GM20431 (cell line): ENCODE measurements around the gene ZBTB20.

ENCODE experiments used
- in situ Hi-C: fragments of 300-500 bp; cut with MseI, MboI; formaldehyde crosslinking; loops from one replicate; pipeline ENCODE4 v1.15.0; 2020; ENCODE audit warnings: low sequenced_read_pairs; ENCODE audit not compliant: unreplicated experiment

ZBTB20 gene

DNA sequence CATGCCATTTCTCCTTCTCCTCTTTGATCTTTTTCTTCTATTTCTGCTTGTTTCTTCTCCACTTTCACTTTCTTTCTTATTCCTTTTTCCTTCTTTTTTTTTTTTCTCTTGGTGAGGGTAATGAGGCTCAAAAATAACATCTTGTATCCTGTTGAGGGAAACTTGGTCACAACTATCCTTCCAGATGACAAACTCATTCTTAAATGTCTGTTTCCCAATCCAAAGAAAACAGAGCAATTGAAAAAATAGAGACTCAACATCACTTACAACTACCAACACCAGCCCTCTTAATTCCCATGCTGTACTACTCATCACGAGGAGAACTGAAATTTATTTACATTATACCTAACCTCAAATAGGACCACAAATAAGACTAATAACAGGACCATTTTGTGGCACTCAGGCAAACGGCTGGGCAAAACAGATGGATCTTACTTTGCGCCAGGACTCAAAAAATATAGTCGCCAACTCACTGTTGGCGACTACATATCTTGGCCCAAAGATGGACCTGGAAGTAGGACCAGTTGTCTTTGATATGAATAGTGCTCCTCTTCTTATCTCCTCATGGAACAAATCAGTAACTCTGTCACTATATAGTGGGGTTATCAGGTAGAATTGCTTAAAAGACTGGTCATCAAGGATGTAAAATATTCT lies 343.9 kb downstream of the ZBTB20 start:
- in situ Hi-C loops: no loop called here

DNA sequence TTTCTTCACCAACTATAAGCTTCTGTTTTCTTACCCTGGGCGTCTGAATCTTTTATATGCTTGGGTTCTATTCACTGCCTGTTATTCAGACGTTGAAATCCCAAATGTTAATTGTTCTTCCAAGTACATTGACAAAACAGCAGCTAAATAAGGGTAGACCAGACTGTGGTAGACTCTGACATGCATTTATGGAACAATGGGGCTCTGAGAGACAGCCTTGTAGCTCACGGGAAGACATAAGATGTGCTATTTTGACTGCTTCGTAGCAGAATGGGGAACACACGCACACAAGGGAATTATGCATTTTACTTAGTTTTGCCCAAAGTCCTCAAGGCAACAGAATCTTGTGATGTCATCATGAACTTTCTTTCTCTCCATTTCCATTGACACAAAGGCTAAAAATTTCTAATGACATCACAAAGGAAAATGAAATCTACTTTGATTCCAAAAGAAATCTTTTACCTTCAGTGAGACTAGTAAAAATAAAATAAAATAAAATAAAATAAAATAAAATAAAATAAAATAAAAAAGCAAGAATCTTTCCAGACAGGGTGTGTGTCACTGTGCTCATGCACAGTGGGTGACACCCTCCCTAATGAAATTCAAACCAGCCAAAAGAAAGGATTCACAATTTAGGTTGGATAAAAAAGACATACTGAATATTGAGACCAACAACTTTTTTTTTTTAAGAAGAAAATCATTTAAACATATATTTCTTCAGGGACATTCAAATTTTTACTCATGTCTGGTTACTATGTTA lies 346.6 kb downstream of the ZBTB20 start:
- in situ Hi-C loops: no loop called here

DNA sequence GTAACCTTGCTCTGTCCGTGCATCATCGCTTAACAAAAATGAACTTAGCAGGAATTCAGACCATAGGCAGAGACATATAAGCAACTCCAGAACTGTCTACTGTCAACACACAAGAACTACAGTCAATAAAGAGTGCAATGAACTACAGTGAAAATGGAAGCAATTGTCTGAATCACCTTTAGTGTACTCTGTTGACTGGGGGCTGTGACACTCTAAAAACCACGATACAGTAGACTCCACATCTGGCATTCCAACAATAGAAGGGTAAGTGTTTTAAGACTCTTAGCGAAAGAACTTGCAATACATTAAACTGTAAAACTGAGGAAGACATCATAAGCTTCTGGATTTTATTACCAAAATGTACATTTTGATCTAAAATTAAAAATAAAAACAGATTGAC lies 347.3 kb downstream of the ZBTB20 start:
- in situ Hi-C loops: no loop called here

DNA sequence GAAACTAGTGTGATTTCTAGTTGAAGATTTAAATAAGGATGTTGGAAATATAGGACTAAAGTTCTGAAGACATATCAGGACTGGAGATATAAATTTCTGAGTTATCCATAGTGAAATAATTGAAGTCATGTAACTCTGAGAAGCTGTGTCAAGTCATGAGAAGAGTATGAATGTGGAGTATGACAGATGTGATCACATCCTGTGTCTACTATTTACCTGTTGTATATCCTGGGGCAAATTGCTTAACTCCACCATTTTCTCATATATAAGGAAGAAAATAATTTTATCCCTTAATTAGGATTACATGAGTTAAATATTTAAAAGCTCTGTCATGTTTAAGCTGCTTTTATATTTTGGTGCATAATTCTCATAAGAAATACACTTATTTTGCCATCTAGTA lies 350.3 kb downstream of the ZBTB20 start:
- in situ Hi-C loops: no loop called here

DNA sequence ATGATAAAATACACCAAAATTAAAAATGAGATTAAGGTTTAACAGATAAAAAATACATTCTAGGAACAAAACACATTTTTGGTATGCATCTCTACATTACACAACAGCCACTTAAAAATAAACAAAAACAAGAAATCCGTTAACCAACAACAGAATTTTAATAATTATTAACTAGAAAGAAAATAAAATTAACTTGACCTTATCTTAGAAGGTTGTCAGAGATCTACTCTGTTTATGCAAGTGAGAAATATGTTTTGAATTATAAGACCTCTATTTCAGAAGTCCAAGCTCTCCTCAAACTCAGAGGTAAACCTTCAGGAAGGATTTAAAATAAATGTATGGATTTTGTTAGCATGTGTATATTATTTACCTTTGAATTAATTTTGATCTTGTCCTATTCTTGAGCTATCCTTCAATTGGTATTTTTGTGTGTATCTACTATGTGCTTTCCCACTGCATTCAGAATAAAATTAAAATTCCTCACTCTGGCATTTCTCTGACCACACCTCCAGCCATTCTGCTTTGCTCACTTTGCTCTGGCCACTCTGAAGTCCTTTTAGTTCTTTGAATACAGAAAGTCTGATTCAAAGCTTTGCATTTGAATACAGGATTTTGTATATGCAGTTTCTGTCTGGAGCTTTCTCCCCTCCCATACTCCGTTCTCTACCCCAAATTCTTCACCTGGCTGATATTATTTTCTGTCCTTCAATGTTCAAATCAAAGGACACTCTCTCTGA lies 352.0 kb downstream of the ZBTB20 start:
- in situ Hi-C loops: no loop called here

DNA sequence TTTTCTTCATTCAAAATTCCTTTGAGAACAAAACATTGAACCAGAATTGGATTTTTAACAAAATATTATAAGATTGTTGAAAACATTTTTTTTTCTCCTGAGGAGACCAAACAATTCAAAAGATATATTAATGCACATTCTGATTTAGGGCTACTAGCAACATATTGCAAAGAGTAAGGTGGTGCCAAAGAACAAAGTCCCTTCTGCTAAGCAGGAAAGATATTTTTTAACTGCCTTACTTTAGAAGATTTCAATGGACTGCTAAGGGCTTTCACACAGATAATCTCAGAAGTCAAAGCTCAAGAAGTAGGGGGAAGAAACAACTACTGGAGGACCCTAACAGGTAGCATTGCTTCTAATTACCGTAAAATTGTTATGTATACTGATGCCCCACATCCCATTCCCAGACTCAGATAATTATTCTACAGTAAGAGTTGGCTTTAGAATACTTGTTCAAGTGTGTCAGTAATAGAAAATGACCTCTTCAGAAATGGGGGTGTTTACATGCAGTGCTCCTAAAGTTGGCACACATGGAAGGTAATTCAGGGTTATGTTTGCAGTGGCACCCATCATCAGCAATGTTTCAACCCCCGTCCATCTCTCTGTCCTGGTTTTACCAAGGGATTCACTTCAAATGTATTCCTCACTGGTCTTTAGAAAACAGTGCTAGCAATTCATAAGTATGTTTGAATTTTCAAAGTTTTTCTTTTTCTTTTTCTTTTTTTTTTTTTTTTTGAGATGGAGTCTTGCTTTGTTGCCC lies 354.7 kb downstream of the ZBTB20 start:
- in situ Hi-C loops: no loop called here

DNA sequence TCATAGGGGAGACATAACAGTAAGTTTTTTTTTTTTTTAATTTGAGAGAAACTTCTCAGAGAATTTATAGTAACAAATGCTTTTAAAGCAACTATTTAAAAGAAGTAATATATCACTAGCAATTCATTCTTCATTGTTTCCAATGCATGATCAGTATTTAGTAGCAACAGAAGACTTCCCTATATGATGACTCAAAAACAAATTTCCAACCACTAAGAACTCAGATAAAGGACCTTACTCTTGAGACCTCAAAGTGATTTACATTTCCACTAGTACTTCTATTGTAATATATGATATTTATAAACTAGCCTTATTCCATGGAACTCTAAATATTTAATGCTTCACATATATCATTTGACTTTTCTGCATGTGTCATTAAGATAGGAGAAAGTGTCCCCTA lies 356.3 kb downstream of the ZBTB20 start:
- in situ Hi-C loops: no loop called here

DNA sequence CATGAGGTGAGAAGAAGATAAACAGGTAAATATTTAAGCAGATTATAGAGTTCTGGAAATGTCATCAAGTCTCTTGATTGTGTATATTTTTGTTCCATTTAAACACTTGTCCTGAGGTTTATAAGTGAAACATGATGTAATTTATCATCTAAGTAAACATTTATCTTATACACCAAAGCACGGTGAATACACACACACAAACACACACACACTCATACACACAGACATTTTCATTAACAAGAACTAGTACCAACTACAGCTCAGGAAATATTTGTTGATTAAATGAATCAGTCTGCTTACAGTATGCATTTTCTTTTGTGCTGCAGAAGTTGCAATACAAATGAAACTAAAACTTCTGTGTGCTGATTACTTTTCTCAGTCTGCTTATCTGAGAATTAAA lies 357.3 kb downstream of the ZBTB20 start:
- in situ Hi-C loops: no loop called here

DNA sequence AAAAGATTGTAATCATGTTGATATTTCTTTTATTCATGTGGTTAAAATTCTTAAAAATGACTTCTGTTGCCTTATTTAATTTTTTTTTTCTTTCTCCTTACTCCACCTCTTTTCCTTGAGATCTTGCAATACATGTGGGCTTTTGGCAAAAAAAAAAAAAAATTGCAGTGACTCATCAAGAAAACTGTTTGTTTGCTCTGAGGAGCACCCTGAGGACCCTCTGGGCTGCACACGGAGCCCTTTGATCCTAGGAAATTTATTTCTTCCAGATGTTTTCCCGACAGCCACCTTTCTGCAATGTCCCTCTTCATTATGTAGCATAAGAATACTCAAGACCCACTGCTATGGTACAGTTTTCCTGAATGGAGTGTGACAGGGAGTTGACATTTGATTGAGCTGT lies 371.7 kb downstream of the ZBTB20 start:
- in situ Hi-C loops: no loop called here

DNA sequence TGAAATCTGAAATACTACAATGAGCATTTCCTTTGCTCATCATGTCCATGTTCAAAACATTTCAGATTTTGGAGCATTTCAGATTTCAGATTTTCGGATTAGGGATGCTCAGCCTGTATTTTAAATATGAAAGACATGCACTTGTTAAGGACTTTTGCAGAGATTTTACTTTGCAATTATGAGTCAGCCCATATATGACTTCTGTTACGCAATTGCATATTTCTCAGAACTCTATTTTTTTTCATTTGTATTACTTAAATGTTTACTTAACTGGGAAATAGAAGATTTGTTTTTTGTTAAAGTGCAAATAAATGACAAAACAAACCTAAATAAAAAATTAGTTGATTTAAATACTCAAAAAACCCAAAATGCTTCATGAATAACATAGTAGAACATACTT lies 376.2 kb downstream of the ZBTB20 start:
- in situ Hi-C loops: no loop called here

DNA sequence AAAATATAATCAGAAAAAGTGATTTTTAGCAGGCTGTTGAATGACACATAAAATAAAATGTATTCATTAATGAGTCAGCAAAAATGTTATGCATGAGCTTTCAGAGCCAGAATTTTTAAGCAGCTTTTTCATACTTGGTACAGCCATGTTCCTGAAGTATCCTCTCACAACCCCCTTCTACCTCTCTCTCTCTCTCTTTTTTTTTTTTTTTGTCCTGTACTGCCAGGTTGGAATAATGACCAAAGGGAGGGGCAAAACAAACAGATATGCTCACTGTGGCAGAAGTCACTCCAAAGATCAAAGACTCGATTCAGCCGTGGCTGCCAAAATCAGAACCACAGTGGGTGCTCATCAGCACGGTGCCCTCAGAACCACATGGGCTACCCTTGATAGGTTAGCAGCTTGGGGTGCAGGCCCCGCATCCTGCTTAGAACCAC lies 383.0 kb downstream of the ZBTB20 start:
- in situ Hi-C loops: no loop called here

DNA sequence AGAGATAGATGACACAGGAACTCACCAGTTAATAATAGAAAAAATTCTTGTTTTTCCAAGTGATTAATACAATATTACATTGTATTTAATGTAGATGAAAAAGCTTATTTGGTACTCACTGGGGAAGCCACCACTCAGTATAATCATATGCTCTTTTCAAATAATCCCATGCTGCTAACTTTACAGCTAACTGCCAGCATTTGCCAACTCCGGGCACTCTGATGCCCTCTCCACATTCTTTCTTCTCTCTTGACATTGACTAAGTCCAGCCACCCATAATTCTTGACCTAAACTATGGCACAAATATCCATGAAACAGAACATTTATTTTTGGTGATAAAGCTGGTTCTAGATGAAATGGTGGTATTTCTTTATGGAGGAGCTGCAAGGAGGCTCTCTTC lies 384.9 kb downstream of the ZBTB20 start:
- in situ Hi-C loops: no loop called here

DNA sequence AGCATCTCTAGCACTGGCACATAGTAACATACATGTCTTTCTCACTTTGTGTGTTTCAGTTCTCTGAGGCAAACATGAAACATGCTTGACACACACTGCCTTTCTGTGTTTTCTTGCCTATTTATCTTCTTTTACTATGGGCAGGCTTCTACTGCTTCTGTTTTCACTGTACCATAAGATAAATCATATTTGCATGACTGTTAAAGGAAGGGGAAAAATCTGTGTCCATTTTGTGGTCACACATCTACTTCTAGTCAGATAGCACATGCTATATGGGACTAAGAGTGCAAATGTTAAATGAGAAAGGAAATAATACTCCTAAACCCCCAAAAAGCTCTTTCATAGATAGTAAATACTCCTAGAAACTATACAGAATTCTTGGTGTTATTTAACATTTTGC lies 386.4 kb downstream of the ZBTB20 start:
- in situ Hi-C loops: no loop called here

DNA sequence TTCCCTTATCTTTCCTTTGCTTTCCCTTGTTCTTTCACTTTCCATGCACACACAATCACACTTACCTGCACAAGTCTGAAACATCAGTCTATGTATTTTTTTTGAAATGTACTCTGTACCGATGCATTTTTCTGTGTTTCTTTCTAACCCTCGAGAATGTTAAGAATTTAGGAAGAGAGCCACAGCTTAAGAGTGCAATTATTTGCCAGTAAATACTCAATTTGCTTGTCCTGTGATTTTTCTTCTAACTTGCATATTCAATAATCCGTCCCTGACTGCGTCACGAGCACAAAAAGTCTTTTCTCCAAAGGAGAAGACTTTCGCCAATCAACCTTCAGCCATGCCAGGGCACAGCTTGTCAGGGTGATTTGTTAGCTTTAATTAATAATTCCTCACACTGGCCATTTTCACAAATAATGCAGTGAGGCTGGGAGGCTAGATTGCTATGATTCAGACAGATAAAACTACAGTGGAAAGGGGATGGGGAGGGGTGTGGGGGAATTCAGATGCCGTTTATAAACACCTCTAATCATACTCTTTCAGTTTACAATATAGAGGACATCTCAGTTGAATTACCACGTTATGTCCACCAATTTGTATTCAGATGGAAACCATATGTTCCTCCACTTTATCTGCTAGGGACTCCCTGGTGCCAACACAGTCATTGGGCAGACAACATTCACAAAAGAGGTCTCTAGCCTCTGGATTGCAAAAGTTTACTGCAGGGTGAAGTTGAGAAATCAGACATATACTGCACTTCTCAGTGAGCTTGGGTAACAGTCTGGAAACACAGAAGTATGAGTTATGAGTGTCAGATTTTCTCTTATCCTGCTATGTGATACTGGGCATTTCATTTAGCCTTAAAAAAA lies 388.0 kb downstream of the ZBTB20 start:
- in situ Hi-C loops: no loop called here

DNA sequence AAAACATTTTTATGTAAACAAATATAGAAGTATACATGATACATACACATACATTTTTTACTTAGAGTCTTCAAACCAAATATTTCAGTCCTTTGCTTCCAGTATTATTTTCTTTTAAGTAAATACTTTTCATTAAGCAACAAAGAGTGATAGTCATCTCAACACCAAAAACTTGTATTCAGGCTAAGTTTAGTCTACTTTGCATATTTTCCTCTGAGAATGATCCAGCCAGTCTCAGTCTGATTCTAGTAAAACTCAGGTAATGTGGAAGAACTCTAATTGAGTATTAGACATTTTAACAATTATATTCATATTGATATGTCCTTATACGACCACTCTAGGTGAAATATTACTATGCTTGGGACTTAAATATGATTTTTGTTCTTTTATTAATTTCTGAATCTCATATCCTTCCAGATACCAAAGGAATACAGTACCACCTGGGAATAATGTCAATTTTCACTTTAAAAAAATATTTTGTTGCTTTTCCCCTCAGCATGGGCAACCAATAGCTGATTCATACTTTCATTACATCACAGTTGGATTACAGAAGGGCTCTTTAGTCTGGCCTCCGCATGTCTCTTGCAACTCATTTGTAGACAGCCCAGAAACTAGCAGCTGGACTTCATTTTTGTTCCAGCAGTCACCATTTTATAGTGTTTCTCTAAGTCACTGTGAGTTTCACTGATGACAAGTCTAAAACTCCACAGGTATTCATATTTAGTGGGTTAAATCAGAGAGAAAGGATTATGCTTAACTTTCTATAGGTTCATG lies 390.4 kb downstream of the ZBTB20 start:
- in situ Hi-C loops: no loop called here

DNA sequence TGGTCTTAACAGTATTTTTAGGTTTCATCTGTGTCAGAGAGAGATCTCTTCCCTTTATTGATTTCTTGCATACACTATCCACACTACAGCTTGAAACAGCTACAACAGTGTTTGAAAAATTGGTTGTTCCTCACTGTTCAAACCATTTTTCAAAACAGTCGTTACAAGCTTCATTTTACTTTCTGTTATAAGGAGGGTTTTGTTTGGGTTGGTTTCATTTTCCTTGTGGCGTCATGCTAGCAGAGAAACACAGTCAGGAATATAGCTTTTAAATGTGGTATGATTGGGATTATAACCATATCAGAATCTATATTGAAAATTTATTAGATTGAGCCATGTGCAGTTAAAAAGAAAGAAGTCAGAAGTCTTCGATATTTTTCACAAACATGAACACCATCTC lies 400.6 kb downstream of the ZBTB20 start:
- in situ Hi-C loops: no loop called here

DNA sequence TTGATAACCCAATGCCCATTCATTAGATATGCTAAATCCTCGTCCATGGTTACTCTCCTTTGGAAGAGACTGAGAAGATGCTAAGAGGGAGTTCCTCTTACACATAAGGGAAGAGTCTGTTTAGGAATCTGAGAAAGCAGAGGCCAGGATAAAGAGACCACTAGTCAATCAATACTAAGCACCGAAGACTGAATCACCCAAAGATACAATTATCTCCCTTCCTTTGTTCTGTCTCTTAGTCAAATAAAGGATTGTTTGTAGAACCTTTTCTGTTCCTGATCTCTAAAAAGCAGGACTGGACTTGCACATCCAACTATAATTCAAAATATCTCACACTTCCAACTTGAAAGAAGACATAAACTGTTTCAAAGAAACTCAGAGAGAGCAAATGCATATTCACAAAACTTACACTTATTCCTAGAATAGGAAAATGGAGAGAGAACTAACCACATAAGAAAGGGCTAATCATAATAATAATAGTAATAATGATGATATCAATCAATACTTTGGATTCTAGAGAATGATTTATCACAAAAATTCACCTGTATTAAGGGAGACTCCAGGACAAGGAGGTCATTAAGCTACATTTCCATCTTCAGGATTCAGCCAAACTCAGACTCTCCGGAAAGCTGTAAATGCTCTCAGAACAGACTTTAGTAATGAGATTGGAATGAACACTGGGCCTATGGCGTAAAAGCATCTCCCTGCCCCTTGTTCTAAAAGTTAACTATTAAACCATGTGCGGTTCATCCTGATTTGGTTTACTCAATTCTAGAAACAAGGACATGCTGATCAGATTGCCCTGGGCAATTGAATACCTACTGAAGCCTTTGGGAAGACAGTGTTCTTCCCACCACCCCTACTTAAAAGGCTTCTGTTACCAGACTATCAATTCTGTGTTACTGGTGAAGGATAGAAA lies 401.5 kb downstream of the ZBTB20 start:
- in situ Hi-C loops: no loop called here
